H9 (cell line): ENCODE results near the gene DGKG. TPM values are rescaled to one million over a fixed set of nuclear protein-coding genes. Genes with fewer than 3 reads are reported as not detected.

Source experiments
- DNase-seq: peaks from one replicate; pipeline ENCODE4 v3.0.0-alpha.2; 2017
- H2AFZ ChIP-seq: one replicate; pipeline ENCODE4 v1.6.1; 2013; ENCODE audit warnings: mild to moderate bottlenecking, low read length, control low read depth, moderate library complexity
- H2AK5ac ChIP-seq: 2 replicates; pipeline ENCODE4 v1.6.1; 2013; ENCODE audit warnings: low read length, control low read depth, mixed read lengths; ENCODE audit not compliant: insufficient read length
- H2BK120ac ChIP-seq: one replicate; pipeline ENCODE4 v1.6.1; 2013; ENCODE audit warnings: low read depth, mild to moderate bottlenecking, low read length, control low read depth, inconsistent platforms; ENCODE audit not compliant: poor library complexity, severe bottlenecking
- H2BK12ac ChIP-seq: 2 replicates; pipeline ENCODE4 v1.6.1; 2013; ENCODE audit warnings: low read length, control low read depth, mixed read lengths, low read depth; ENCODE audit not compliant: insufficient read length
- H2BK15ac ChIP-seq: 2 replicates; pipeline ENCODE4 v1.6.1; 2013; ENCODE audit warnings: low read depth, low read length, control low read depth
- H2BK20ac ChIP-seq: one replicate; pipeline ENCODE4 v1.6.1; 2013; ENCODE audit warnings: low read depth, mild to moderate bottlenecking, low read length, control low read depth, inconsistent platforms; ENCODE audit not compliant: poor library complexity, severe bottlenecking
- H2BK5ac ChIP-seq: 2 replicates; pipeline ENCODE4 v1.6.1; 2013; ENCODE audit warnings: low read length, control low read depth, mixed read lengths; ENCODE audit not compliant: insufficient read length
- H3K14ac ChIP-seq: 2 replicates; pipeline ENCODE4 v1.6.1; 2013; ENCODE audit warnings: low read length, control low read depth; ENCODE audit not compliant: insufficient read depth
- H3K18ac ChIP-seq: 2 replicates; pipeline ENCODE4 v1.6.1; 2013; ENCODE audit warnings: low read depth, mild to moderate bottlenecking, mixed read lengths, low read length, control low read depth; ENCODE audit not compliant: insufficient read length
- H3K23ac ChIP-seq: 2 replicates; pipeline ENCODE4 v1.6.1; 2013; ENCODE audit warnings: low read length, control low read depth, mixed read lengths, low read depth; ENCODE audit not compliant: insufficient read length
- H3K23me2 ChIP-seq: 2 replicates; pipeline ENCODE4 v1.6.1; 2013; ENCODE audit warnings: low read depth, mild to moderate bottlenecking, mixed read lengths, low read length, control low read depth; ENCODE audit not compliant: insufficient read length, poor library complexity, severe bottlenecking
- H3K27ac ChIP-seq: 2 replicates; pipeline ENCODE4 v1.5.1; 2013; ENCODE audit warnings: low read length, control low read depth, mixed read lengths, low read depth; ENCODE audit not compliant: insufficient read length
- H3K27me3 ChIP-seq: 2 replicates; pipeline ENCODE4 v1.6.1; 2013; ENCODE audit warnings: low read length, control low read depth, inconsistent platforms; ENCODE audit not compliant: insufficient read depth
- H3K4ac ChIP-seq: 2 replicates; pipeline ENCODE4 v1.6.1; 2013; ENCODE audit warnings: low read depth, mild to moderate bottlenecking, control low read depth, inconsistent platforms, low read length, moderate library complexity
- H3K4me1 ChIP-seq: 2 replicates; pipeline ENCODE4 v1.6.1; 2013; ENCODE audit warnings: low read length, control low read depth, inconsistent platforms; ENCODE audit not compliant: insufficient read depth
- H3K4me2 ChIP-seq: 2 replicates; pipeline ENCODE4 v1.6.1; 2013; ENCODE audit warnings: low read length, control low read depth, mixed read lengths; ENCODE audit not compliant: insufficient read length, insufficient read depth
- H3K56ac ChIP-seq: 2 replicates; pipeline ENCODE4 v1.6.1; 2013; ENCODE audit warnings: low read depth, mild to moderate bottlenecking, mixed read lengths, low read length, control low read depth; ENCODE audit not compliant: insufficient read length
- H3K79me1 ChIP-seq: 2 replicates; pipeline ENCODE4 v1.6.1; 2013; ENCODE audit warnings: low read depth, mild to moderate bottlenecking, moderate library complexity, low read length, control low read depth, inconsistent platforms; ENCODE audit not compliant: insufficient read depth, poor library complexity, severe bottlenecking
- H3K79me2 ChIP-seq: 2 replicates; pipeline ENCODE4 v1.6.1; 2013; ENCODE audit warnings: low read length, control low read depth, inconsistent platforms; ENCODE audit not compliant: insufficient read depth
- H3K9ac ChIP-seq: 2 replicates; pipeline ENCODE4 v1.6.1; 2013; ENCODE audit warnings: low read length, control low read depth, mixed read lengths; ENCODE audit not compliant: insufficient read length; ENCODE audit errors: extremely low read depth
- H3K9me3 ChIP-seq: one replicate; pipeline ENCODE4 v1.6.1; 2013; ENCODE audit warnings: low read depth, low read length, inconsistent platforms; ENCODE audit not compliant: control insufficient read depth
- H3T11ph ChIP-seq: one replicate; pipeline ENCODE4 v1.6.1; 2013; ENCODE audit warnings: mild to moderate bottlenecking, low read length, control low read depth, inconsistent platforms
- H4K20me1 ChIP-seq: one replicate; pipeline ENCODE4 v1.6.1; 2013; ENCODE audit not compliant: control insufficient read depth, insufficient read length, insufficient read depth
- H4K5ac ChIP-seq: 2 replicates; pipeline ENCODE4 v1.6.1; 2013; ENCODE audit warnings: low read depth, mild to moderate bottlenecking, mixed read lengths, low read length, control low read depth; ENCODE audit not compliant: insufficient read length
- H4K8ac ChIP-seq: replicated peaks from 2 replicates; pipeline ENCODE4 v1.6.1; 2013; ENCODE audit warnings: low read length, control low read depth, mixed read lengths, low read depth; ENCODE audit not compliant: insufficient read length
- H4K91ac ChIP-seq: 2 replicates; pipeline ENCODE4 v1.6.1; 2013; ENCODE audit warnings: low read depth, mild to moderate bottlenecking, moderate library complexity, mixed read lengths, low read length, control low read depth; ENCODE audit not compliant: insufficient read length
- H3K27ac Mint-ChIP-seq, 3 experiments: 2 replicates in 2 of 3; 3 replicates in 1 of 3; pipeline ENCODE4 v1.8.0; 2020 to 2021; ENCODE audit warnings: mixed read lengths in 3 of 3, mild to moderate bottlenecking in 1 of 3, moderate library complexity in 1 of 3
- H3K27me3 Mint-ChIP-seq: 2 replicates; pipeline ENCODE4 v1.8.0; 2021; ENCODE audit warnings: low read depth, mild to moderate bottlenecking, moderate library complexity, mixed read lengths
- H3K36me3 Mint-ChIP-seq, 3 experiments: 2 replicates in 2 of 3; 3 replicates in 1 of 3; pipeline ENCODE4 v1.8.0; 2020 to 2021; ENCODE audit warnings: low read depth in 3 of 3, mixed read lengths in 3 of 3; ENCODE audit not compliant: insufficient read depth in 1 of 3
- H3K4me1 Mint-ChIP-seq, 2 experiments: 2 replicates each; pipeline ENCODE4 v1.8.0; 2020; ENCODE audit warnings: mixed read lengths in 2 of 2
- H3K4me3 Mint-ChIP-seq, 2 experiments: 2 replicates in 1 of 2; 3 replicates in 1 of 2; pipeline ENCODE4 v1.8.0; 2020 to 2021; ENCODE audit warnings: mild to moderate bottlenecking in 2 of 2, mixed read lengths in 2 of 2, moderate library complexity in 1 of 2
- H3K9me3 Mint-ChIP-seq, 2 experiments: 2 replicates in 1 of 2; 3 replicates in 1 of 2; pipeline ENCODE4 v1.8.0; 2020; ENCODE audit warnings: mild to moderate bottlenecking in 2 of 2, mixed read lengths in 2 of 2, moderate library complexity in 1 of 2
- WGBS: extraction: QIAGEN DNeasy Blood & Tissue Kit; methylation state at CpG from one replicate; pipeline ENCODE4 v1.1.7; 2013; ENCODE audit warnings: missing lambda C conversion rate, low lambda C conversion rate, mixed read lengths; ENCODE audit not compliant: insufficient read length; ENCODE audit errors: extremely low coverage; 5-methylcytosine and 5-hydroxymethylcytosine counted together
- total RNA-seq: library from RNA; stranded (reverse); gene quantifications from 2 replicates; pipeline ENCODE4 v1.2.1, GENCODE V29; 2021
- TF ChIP-seq, protein P1 (sequence below): fragments of 200-600 bp; sonication (generic); conservative IDR thresholded peaks from 3 replicates; pipeline ENCODE4 v1.8.0; 2021; ENCODE audit warnings: antibody characterized with exemption, mild to moderate bottlenecking

The DGKG gene
- total RNA-seq, 1 experiment from 2014 or later, result not detected

DNA sequence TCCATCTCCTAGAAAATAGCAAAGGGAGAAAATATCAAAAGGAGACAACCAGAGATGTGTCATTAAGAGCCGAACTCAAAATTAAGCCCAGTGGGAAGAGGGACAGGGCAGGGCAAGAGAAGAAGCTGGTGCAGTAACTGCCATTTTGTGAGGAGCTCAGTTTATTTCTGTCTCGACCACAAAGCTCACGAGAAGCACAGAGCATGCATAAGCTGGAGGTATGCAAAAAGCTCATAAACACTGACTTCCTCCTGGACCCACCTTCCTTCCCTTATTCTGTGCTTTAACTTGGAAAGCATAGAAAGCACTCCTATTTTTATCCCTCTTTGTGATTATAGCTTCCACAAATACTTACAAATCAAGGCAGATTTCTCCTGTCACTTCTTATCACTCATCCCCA is 81.3 kb downstream of the DGKG start:
- H3K27me3 ChIP-seq, result no peaks in the 10 kb centered on the region
- no peaks in the 10 kb centered on the region for H3K23me2 ChIP-seq
- H4K20me1 ChIP-seq, result no peaks in the 10 kb centered on the region
- no peak overlapping the region for H3K23ac ChIP-seq
- H3K56ac ChIP-seq, result no peak overlapping the region
- Mint-ChIP-seq H3K36me3 (no peaks in the 10 kb centered on the region), H3K27ac (peak overlapping the region in 1 of 3 experiments; percentile 22; a peak in 1 of 7 replicates), H3K4me3 (no peak overlapping the region), H3K27me3 (peaks cover 6% of the 10 kb centered on the region), H3K4me1 (peaks cover 0 to 5% of the 10 kb centered on the region in 2 experiments; a peak in 2 of 4 replicates), H3K9me3 (no peaks in the 10 kb centered on the region)
- H3K79me2 ChIP-seq, result no peaks in the 10 kb centered on the region
- no peak overlapping the region for H2BK5ac ChIP-seq
- no peak overlapping the region for H2BK12ac ChIP-seq
- no peak overlapping the region for H2BK15ac ChIP-seq
- H3K79me1 ChIP-seq, result no peaks in the 10 kb centered on the region
- no peak overlapping the region for H3K27ac ChIP-seq
- no peak overlapping the region for H4K91ac ChIP-seq
- H3K4me2 ChIP-seq, result no peak overlapping the region
- H4K8ac ChIP-seq, result no peak overlapping the region
- WGBS, result no CpG with 5 or more reads among the region's 3 CpGs
- no peak overlapping the region for H3K9ac ChIP-seq
- no peak overlapping the region for H2AK5ac ChIP-seq
- no peak overlapping the region for H3T11ph ChIP-seq
- no peaks in the 10 kb centered on the region for H3K9me3 ChIP-seq
- no peak overlapping the region for H2BK120ac ChIP-seq
- H4K5ac ChIP-seq, result no peak overlapping the region
- TF ChIP-seq, protein P1, sequence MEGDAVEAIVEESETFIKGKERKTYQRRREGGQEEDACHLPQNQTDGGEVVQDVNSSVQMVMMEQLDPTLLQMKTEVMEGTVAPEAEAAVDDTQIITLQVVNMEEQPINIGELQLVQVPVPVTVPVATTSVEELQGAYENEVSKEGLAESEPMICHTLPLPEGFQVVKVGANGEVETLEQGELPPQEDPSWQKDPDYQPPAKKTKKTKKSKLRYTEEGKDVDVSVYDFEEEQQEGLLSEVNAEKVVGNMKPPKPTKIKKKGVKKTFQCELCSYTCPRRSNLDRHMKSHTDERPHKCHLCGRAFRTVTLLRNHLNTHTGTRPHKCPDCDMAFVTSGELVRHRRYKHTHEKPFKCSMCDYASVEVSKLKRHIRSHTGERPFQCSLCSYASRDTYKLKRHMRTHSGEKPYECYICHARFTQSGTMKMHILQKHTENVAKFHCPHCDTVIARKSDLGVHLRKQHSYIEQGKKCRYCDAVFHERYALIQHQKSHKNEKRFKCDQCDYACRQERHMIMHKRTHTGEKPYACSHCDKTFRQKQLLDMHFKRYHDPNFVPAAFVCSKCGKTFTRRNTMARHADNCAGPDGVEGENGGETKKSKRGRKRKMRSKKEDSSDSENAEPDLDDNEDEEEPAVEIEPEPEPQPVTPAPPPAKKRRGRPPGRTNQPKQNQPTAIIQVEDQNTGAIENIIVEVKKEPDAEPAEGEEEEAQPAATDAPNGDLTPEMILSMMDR, result no peak
- no peak overlapping the region for H3K18ac ChIP-seq
- no peaks in the 10 kb centered on the region for H3K4me1 ChIP-seq
- no peak overlapping the region for H3K4ac ChIP-seq
- no peak overlapping the region for H2AFZ ChIP-seq
- DNase-seq, result no peak
- H3K14ac ChIP-seq, result no peak overlapping the region
- H2BK20ac ChIP-seq, result no peak overlapping the region
